Testis (tissue), 3 donors: ENCODE data around the gene MAP2. TPM values are rescaled to one million over a fixed set of nuclear protein-coding genes. Genes with fewer than 3 reads are reported as not detected.

Source experiments
- DNase-seq: peaks from one replicate; pipeline ENCODE4 v3.0.0-alpha.2; 2019
- H3K27ac ChIP-seq, 2 donors: fragments of 200-600 bp; sonication (generic); one replicate each; pipeline ENCODE4 v1.5.1; 2019
- H3K27me3 ChIP-seq: fragments of 200-600 bp; sonication (generic); one replicate; pipeline ENCODE4 v1.5.1; 2019
- H3K36me3 ChIP-seq: fragments of 200-600 bp; sonication (generic); one replicate; pipeline ENCODE4 v1.5.1; 2017; ENCODE audit warnings: low read depth; ENCODE audit errors: missing control alignments
- H3K4me1 ChIP-seq: fragments of 200-600 bp; sonication (generic); one replicate; pipeline ENCODE4 v1.5.1; 2019
- H3K4me3 ChIP-seq, 2 donors: fragments of 200-600 bp; sonication (generic); one replicate each; pipeline ENCODE4 v1.5.1; 2017 to 2019
- H3K9me3 ChIP-seq: fragments of 200-600 bp; sonication (generic); one replicate; pipeline ENCODE4 v1.5.1; 2017
- CTCF ChIP-seq, 3 experiments: fragments of 450-650 bp in 2 of 3; fragments of 200-600 bp in 1 of 3; sonication (generic) in 1 of 3; IDR thresholded peaks; one replicate each; pipeline ENCODE4 v1.5.1; 2016 to 2019; ENCODE audit warnings: antibody characterized with exemption in 3 of 3, mild to moderate bottlenecking in 2 of 3, moderate library complexity in 1 of 3
- POLR2A ChIP-seq: fragments of 450-650 bp; IDR thresholded peaks from one replicate; pipeline ENCODE4 v1.6.1; 2017; ENCODE audit warnings: antibody characterized with exemption, mild to moderate bottlenecking, moderate library complexity
- WGBS, 2 donors: methylation state at CpG; one replicate each; pipeline ENCODE4 v1.1.5; 2018; 5-methylcytosine and 5-hydroxymethylcytosine counted together
- intact Hi-C: fragments of 100-400 bp; cut with DNase I; formaldehyde crosslinking; loops from one replicate; pipeline ENCODE4 v1.15.1; 2023; ENCODE audit warnings: low total_unique reads
- polyA plus RNA-seq: library from polyadenylated mRNA; stranded (reverse); fragments of 350-450 nt; fragmentation: Illumina TruSeq; extraction: RNeasy Lipid Tissue Mini Kit (QIAGEN cat#74804); gene quantifications from one replicate; pipeline ENCODE4 v1.2.3, GENCODE V29; 2014; ENCODE audit warnings: low read depth, low replicate concordance; ENCODE audit not compliant: insufficient read depth
- total RNA-seq, 2 donors: library from RNA; depleted of rRNA; stranded (reverse); fragments of >200 nt; gene quantifications; one replicate each; pipeline ENCODE4 v1.2.3, GENCODE V29; 2016

The MAP2 gene
- total and polyA plus RNA-seq, 3 donors from 2014 or later, result 15.6 to 30.9 (median 20.9) TPM

GRCh38 chr2:209469481-209469880 is 45.6 kb downstream of the MAP2 start:
- Histone ChIP-seq H3K4me1 (no peaks in the 10 kb centered on the region), H3K4me3 (no peak overlapping the region), H3K27ac (no peak overlapping the region), H3K36me3 (no peaks in the 10 kb centered on the region), H3K9me3 (no peaks in the 10 kb centered on the region), H3K27me3 (no peaks in the 10 kb centered on the region)
- TF ChIP-seq CTCF (IDR thresholded peaks at IDR 0.05), result no peak
- TF ChIP-seq POLR2A, result no peak
- intact Hi-C loops, result no loop called here
- DNase-seq, result no peak

- no peaks in the 10 kb centered on the region for H3K4me1 ChIP-seq
- no peak for TF ChIP-seq POLR2A
- TF ChIP-seq CTCF (IDR thresholded peaks at IDR 0.05), result no peak
- DNase-seq, result no peak
- WGBS, 2 donors, result 96 to 100% methylated on average over 2 of the region's 2 CpGs
- intact Hi-C loops, result no loop called here
- no peak overlapping the region for H3K27ac ChIP-seq
- no peak overlapping the region for H3K4me3 ChIP-seq
- H3K36me3 ChIP-seq, result no peaks in the 10 kb centered on the region
- no peaks in the 10 kb centered on the region for H3K27me3 ChIP-seq
- no peaks in the 10 kb centered on the region for H3K9me3 ChIP-seq
Observed at GRCh38 chr2:209470466-209470865, 46.6 kb downstream of the MAP2 start.

GRCh38 chr2:209471037-209471436 is 47.2 kb downstream of the MAP2 start:
- Histone ChIP-seq H3K27me3 (no peaks in the 10 kb centered on the region), H3K36me3 (no peaks in the 10 kb centered on the region), H3K9me3 (no peaks in the 10 kb centered on the region), H3K27ac (no peak overlapping the region), H3K4me3 (no peak overlapping the region), H3K4me1 (no peaks in the 10 kb centered on the region)
- no peak for TF ChIP-seq CTCF (IDR thresholded peaks at IDR 0.05)
- no peak for TF ChIP-seq POLR2A
- intact Hi-C loops, result no loop called here
- no peak for DNase-seq

GRCh38 chr2:209472112-209472832 is 48.4 kb downstream of the MAP2 start:
- Histone ChIP-seq H3K9me3 (no peaks in the 10 kb centered on the region), H3K4me3 (no peak overlapping the region), H3K36me3 (no peaks in the 10 kb centered on the region), H3K27me3 (no peaks in the 10 kb centered on the region), H3K4me1 (no peaks in the 10 kb centered on the region), H3K27ac (no peak overlapping the region)
- intact Hi-C loops, result no loop called here
- DNase-seq, result no peak
- no peak for TF ChIP-seq POLR2A
- TF ChIP-seq CTCF (IDR thresholded peaks at IDR 0.05), result no peak
- WGBS, 2 donors, result 54 to 60% methylated on average over 4 of the region's 4 CpGs

GRCh38 chr2:209472871-209473270 is 49.0 kb downstream of the MAP2 start:
- H3K27ac ChIP-seq, result no peak overlapping the region
- H3K27me3 ChIP-seq, result no peaks in the 10 kb centered on the region
- H3K9me3 ChIP-seq, result no peaks in the 10 kb centered on the region
- intact Hi-C loops, result no loop called here
- H3K4me1 ChIP-seq, result no peaks in the 10 kb centered on the region
- no peak overlapping the region for H3K4me3 ChIP-seq
- TF ChIP-seq POLR2A (no peak), CTCF (IDR thresholded peaks at IDR 0.05) (no peak)
- WGBS, 2 donors, result 81 to 88% methylated on average over 2 of the region's 2 CpGs
- DNase-seq, result no peak
- no peaks in the 10 kb centered on the region for H3K36me3 ChIP-seq
